Natural killer cell treated with Interleukin-12 subunit alpha and Interleukin-12 subunit beta and Interleukin-15 and Interleukin-18, amount 100 ng/mL, for 72 hours (primary cell): ENCODE measurements around the gene DCLK3. TPM values are rescaled to one million over a fixed set of nuclear protein-coding genes. Genes with fewer than 3 reads are reported as not detected.
A peak's percentile ranks its signal among the peaks of the same experiment; 100 is the strongest.

Source experiments
- ATAC-seq, 2 donors: fragments of 150-1000 bp; cut with Tn5 transposase in 1 of 2; sonication (Bioruptor Pico), chemical (Tn5 transposase) in 1 of 2; 2 replicates each; pipeline ENCODE4 v1.10.0; 2021
- DNase-seq: peaks from one replicate; pipeline ENCODE4 v3.0.0; 2022; ENCODE audit warnings: low spot score
- H3K27ac Mint-ChIP-seq, 2 donors: 1 replicate in 1 of 2; 2 replicates in 1 of 2; pipeline ENCODE4 v1.8.0; 2022; ENCODE audit warnings: mixed read lengths in 2 of 2, mild to moderate bottlenecking in 1 of 2, moderate library complexity in 1 of 2
- H3K27me3 Mint-ChIP-seq, 2 donors: 1 replicate in 1 of 2; 2 replicates in 1 of 2; pipeline ENCODE4 v1.8.0; 2022; ENCODE audit warnings: mixed read lengths in 2 of 2
- H3K36me3 Mint-ChIP-seq: one replicate; pipeline ENCODE4 v1.8.0; 2022; ENCODE audit warnings: mixed read lengths
- H3K4me1 Mint-ChIP-seq, 2 donors: 1 replicate in 1 of 2; 2 replicates in 1 of 2; pipeline ENCODE4 v1.8.0; 2022; ENCODE audit warnings: low read depth in 2 of 2, mixed read lengths in 2 of 2, mild to moderate bottlenecking in 1 of 2
- H3K4me3 Mint-ChIP-seq: one replicate; pipeline ENCODE4 v1.8.0; 2022; ENCODE audit warnings: mixed read lengths
- H3K9me3 Mint-ChIP-seq: 2 replicates; pipeline ENCODE4 v1.8.0; 2022; ENCODE audit warnings: mixed read lengths
- total RNA-seq, 2 donors: library from RNA; stranded (reverse); gene quantifications; one replicate each; pipeline ENCODE4 v1.2.3, GENCODE V29; 2022

DCLK3 gene
- total RNA-seq, 2 donors from 2014 or later: not detected

DNA sequence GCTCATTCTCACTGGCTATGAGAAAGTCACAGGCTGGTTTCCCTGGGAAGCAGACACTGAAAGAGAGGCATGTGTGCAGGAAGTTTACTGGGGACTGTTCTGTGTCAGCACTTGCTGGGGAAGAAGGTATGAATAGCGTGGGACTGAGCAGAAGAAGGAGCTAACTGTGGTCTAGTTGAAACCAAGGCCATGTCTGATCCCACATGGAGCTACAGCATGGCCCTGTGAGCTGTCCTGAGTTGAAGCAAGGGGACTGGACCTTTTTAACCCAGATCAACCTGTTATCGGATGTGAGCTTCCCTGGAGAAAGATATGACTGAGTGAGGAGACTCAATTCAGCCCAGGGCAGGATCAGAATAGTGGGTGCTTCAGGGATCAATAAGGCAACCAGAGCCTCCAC, 53.7 kb downstream of the DCLK3 start:
- ATAC-seq (peak; percentile 26 to 27), DNase-seq (no peak)
- no peaks in the 10 kb centered on the region for H3K36me3 Mint-ChIP-seq
- H3K9me3 Mint-ChIP-seq: no peaks in the 10 kb centered on the region
- H3K4me1 Mint-ChIP-seq: no peaks in the 10 kb centered on the region
- no peaks in the 10 kb centered on the region for H3K27me3 Mint-ChIP-seq
- H3K27ac Mint-ChIP-seq: no peak overlapping the region
- H3K4me3 Mint-ChIP-seq: no peak overlapping the region

DNA sequence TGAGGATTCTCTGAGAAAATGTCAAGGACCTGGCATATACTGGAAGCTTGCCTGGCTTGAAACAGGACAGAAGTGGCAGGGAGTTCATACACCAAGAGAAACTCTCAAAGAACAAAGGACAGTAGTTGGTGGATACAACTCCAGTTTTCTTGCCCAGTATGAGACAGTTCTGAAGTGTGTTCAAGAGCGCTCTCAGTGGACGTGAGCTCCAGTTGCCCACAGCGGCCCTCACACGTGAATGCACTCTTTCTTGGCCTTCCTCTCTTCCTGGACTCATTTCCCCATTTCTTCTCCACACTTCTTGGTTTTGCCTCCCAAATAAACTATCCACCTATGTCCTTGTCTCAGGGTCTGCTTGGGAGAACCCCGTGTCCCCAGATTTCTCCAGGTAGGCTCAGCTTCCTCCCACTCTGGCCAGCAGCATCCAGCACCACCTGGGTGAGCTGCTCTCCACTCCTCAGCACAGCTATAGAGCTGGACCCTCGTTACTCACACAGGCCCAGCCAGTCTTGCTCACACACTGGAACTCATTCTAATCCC, 54.5 kb downstream of the DCLK3 start:
- Mint-ChIP-seq H3K9me3 (no peaks in the 10 kb centered on the region), H3K4me3 (no peak overlapping the region), H3K27me3 (peaks cover 0 to 3% of the 10 kb centered on the region in 2 donors), H3K4me1 (no peaks in the 10 kb centered on the region), H3K36me3 (no peaks in the 10 kb centered on the region), H3K27ac (no peak overlapping the region)
- ATAC-seq (peak in 1 of 2 donors; percentile 54), DNase-seq (no peak)

DNA sequence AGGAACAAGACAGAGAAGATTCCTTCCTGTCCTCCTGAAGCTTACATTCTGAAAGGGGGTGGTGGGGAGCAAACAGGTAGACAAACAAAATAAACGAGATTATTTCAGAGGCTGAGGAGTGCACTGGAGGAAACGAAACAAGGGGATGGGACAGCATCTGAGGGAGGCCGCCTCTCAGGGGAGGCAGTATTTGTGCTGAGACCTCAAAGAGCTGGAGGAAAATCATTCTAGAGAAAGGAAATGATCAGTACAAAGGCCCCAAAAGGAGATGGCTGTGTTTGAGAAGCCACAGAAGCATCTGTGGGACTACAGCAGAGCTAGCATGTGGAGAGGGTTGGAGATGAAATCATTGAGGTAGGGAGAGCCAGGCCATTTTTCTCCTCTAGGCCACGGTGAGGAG, 55.1 kb downstream of the DCLK3 start:
- Mint-ChIP-seq H3K4me1 (no peaks in the 10 kb centered on the region), H3K27me3 (peaks cover 3 to 9% of the 10 kb centered on the region in 2 donors), H3K4me3 (no peak overlapping the region), H3K9me3 (no peaks in the 10 kb centered on the region), H3K36me3 (no peaks in the 10 kb centered on the region), H3K27ac (no peak overlapping the region)
- ATAC-seq (no peak), DNase-seq (no peak)

DNA sequence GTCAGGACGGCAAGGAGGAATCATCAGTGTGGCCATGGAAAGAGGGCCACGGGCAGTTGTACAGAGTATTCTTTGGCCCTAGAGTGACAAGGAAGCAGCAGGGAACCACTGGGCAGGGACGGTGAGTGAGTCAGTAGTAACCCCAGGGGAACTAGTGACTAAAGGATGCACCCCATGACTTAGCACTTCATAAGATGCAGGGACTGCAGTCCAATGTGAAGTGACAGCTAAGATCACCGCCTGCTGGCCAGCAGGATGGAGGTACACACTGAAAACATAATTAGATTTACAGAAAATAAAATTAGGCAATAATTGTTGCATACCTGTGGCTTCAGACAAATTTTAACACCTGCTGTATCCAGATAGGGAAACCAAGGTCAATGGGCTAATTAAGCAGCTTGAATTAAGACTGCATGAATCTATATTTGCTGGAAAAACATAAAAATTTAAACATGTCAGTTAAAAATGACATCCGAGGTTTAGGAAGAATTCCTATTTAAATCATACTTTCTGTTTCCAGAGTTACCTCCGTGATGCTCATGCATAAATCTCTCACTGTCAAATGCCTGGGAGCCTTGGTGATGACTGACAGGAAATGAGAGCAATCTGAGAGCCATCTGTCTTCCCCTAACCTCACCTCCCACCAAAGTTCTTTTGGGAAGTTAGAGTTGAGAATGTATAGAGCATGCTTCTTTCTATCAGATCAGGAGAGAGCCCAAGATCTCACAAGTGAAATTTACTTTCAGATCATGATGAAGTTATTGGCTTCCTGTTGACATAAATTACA, 56.5 kb downstream of the DCLK3 start:
- ATAC-seq (no peak), DNase-seq (no peak)
- peaks cover 3 to 10% of the 10 kb centered on the region in 2 donors for H3K27me3 Mint-ChIP-seq
- H3K36me3 Mint-ChIP-seq: no peaks in the 10 kb centered on the region
- no peaks in the 10 kb centered on the region for H3K9me3 Mint-ChIP-seq
- H3K4me1 Mint-ChIP-seq: no peaks in the 10 kb centered on the region
- no peak overlapping the region for H3K4me3 Mint-ChIP-seq
- H3K27ac Mint-ChIP-seq: no peak overlapping the region

DNA sequence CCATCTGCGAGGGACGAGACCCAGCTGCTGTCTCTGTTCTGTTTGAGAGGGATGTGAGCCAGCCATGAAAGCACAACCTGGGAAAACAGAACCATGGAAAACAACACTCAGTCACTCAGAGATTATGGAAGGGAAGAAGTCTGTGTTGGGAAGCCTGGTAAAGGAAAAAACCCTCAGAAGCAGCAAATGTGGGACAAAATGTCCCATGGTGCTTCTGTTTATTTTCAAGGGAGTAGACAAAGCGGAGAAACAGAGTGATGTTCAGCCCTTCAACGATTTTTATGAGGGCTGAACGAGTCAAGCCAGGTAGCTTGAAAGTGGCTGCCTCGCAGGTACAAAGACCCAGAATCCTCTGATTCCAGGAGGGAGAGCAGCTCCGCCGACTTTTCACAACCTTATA, 59.3 kb downstream of the DCLK3 start:
- Mint-ChIP-seq H3K4me1 (no peaks in the 10 kb centered on the region), H3K27ac (no peak overlapping the region), H3K27me3 (peaks cover 5 to 10% of the 10 kb centered on the region in 2 donors), H3K4me3 (no peak overlapping the region), H3K9me3 (no peaks in the 10 kb centered on the region), H3K36me3 (no peaks in the 10 kb centered on the region)
- no peak for DNase-seq
- ATAC-seq: no peak

DNA sequence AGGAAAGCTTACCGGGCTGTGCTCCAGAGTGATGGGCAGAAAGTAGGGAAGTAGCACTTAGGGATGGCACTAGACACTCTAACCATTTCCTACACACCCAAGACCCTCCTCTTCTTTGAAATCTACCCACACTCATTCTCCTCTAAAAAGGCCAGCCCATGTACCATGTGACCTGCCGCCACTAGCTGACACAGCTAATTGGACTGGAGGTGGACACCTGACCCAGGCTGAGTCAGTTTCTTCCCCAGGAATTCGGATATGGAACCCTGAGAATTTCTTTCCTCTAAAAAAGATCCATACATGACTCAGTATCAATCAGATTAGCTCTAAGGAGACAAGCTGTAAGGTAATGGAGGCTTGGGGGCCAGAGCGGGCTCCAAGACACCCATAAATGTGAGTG, 60.1 kb downstream of the DCLK3 start:
- Mint-ChIP-seq H3K27me3 (peaks cover 5 to 10% of the 10 kb centered on the region in 2 donors), H3K27ac (no peak overlapping the region), H3K9me3 (no peaks in the 10 kb centered on the region), H3K36me3 (no peaks in the 10 kb centered on the region), H3K4me3 (no peak overlapping the region), H3K4me1 (no peaks in the 10 kb centered on the region)
- no peak for DNase-seq
- no peak for ATAC-seq

DNA sequence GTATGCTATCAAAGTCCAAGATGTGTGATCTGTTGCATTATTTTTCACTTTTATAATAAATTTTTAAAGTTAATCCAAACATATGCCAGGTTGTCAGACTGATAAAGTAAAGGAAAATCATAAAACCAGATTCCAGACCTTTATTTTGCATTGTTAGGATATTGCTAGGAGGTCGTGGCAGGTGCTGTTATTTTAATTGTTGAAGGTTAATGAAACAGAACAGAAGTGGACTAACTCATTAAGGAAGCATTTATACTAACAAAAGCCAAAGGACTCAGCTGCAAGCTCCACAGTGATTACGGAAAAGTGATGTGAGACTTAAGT, 63.1 kb downstream of the DCLK3 start:
- no peak overlapping the region for H3K27ac Mint-ChIP-seq
- peaks cover 5 to 10% of the 10 kb centered on the region in 2 donors for H3K27me3 Mint-ChIP-seq
- H3K9me3 Mint-ChIP-seq: no peaks in the 10 kb centered on the region
- no peaks in the 10 kb centered on the region for H3K36me3 Mint-ChIP-seq
- no peak for DNase-seq
- H3K4me1 Mint-ChIP-seq: no peaks in the 10 kb centered on the region
- no peak overlapping the region for H3K4me3 Mint-ChIP-seq
- ATAC-seq: no peak

DNA sequence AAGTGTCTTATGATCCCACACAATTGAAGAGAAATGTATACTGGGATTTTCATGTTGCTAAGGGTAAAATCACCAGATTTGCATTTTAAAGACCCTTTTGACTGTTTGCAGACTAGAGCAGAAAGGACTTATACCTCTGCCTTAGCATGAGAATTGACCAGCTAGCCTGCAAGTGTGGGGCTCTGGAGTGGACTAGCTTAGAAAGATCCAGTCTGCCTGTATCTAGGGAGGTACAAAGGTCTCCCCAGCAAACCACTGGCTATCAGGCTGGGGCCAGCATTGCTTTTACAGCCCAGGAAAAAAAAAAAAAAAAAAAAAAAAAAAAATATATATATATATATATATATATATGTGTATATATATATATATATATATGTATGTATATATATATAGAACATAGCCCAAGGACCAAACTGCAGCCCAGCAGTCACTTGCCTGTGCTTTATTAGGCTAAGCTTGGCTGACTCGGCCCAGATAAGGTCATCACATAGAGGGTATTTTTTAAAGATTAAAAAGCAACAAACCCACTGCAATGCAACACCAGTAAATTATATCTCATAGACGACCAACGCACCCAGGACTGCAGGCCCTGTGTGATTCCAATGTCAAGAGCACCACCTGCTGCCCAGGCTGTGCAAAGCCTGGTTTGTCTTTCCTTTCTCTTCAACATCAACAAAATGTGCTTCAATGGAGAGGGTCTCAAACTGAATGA, 63.7 kb downstream of the DCLK3 start:
- DNase-seq (no peak), ATAC-seq (peak in 1 of 2 donors; percentile 56)
- H3K4me1 Mint-ChIP-seq: no peaks in the 10 kb centered on the region
- H3K4me3 Mint-ChIP-seq: no peak overlapping the region
- H3K27me3 Mint-ChIP-seq: peaks cover 5 to 10% of the 10 kb centered on the region in 2 donors
- H3K27ac Mint-ChIP-seq: no peak overlapping the region
- H3K9me3 Mint-ChIP-seq: no peaks in the 10 kb centered on the region
- no peaks in the 10 kb centered on the region for H3K36me3 Mint-ChIP-seq

DNA sequence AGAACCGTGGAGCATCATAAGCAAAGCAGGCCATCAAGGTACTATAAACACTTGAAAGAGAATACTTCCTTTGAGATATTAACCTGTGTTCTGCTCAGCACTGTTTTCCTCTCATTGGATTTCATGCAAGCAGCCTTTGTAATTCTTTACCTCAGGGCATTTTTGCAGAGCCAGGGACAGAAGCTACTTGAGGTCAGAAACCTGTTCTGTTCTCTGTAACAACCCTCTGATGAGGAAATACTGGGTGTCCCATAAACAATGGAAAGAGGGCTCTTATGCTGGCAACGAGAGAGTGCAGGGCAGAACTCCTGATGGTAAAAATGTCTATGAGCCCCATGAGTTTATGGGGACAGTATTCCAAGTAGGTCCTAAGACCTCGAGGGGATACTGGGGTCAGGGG, 66.0 kb downstream of the DCLK3 start:
- Mint-ChIP-seq H3K9me3 (no peaks in the 10 kb centered on the region), H3K4me3 (no peak overlapping the region), H3K36me3 (no peaks in the 10 kb centered on the region), H3K4me1 (no peaks in the 10 kb centered on the region), H3K27ac (no peak overlapping the region), H3K27me3 (peaks cover 2 to 3% of the 10 kb centered on the region in 2 donors)
- DNase-seq (no peak), ATAC-seq (no peak)

DNA sequence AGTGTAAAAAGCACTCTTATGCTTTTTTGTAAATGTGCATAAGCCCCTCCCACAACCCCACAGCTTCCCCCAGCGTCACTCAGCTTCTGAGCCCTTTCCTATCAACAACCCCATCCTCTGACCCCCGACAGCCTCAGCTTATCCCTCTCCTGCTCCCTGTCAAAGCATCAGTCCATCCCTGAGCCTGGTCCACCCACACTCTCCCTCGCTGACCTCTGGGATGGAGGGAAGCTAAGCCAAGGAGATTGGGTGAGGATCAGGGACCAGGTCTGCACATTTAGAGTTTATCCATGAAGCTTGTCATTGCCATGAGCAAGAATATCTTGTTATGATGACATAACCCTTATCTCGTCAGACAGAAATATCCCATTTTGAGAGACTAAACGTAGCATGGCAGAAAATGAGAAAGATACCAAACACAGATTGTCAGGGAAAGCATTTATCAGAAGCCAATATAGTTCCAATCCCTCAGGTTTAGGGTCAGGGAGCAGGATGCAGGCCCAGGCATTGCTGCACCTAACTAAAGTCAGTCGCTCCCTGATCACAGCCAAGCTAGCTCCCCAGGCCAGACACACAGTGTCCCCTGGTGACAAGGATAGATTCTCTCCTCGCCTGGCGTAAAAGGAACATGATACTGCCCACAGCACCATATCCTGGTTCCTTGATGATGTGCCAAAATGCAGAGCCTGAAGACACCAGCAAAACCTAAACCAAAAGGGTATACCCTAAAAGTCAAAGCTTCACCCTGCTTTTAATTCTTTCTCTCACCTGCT, 66.9 kb downstream of the DCLK3 start:
- Mint-ChIP-seq H3K4me3 (no peak overlapping the region), H3K27ac (no peak overlapping the region), H3K4me1 (no peaks in the 10 kb centered on the region), H3K9me3 (no peaks in the 10 kb centered on the region), H3K27me3 (peaks cover 2 to 7% of the 10 kb centered on the region in 2 donors), H3K36me3 (no peaks in the 10 kb centered on the region)
- DNase-seq: no peak
- no peak for ATAC-seq

DNA sequence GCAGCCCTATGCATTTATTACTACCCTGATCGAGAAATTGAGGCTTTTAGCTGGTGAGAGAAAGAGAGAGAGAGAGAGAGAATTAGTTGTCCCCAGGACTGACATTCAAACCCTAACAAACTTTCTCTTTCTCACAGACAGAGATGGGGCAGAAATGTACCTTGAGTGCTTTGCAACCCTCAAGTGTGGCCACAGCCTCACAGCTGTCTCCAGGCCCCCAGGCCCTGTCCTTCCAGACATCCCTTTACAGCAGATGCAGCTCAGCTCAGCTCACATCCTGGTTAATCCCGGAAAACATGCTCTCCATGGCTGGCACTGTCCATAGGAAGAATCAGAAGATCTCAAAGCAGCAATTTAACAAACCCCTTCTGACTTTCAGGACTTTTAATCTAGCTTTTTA, 67.6 kb downstream of the DCLK3 start:
- H3K4me1 Mint-ChIP-seq: no peaks in the 10 kb centered on the region
- H3K27ac Mint-ChIP-seq: no peak overlapping the region
- no peak overlapping the region for H3K4me3 Mint-ChIP-seq
- H3K36me3 Mint-ChIP-seq: no peaks in the 10 kb centered on the region
- H3K9me3 Mint-ChIP-seq: no peaks in the 10 kb centered on the region
- ATAC-seq (no peak), DNase-seq (no peak)
- H3K27me3 Mint-ChIP-seq: peaks cover under 1 to 7% of the 10 kb centered on the region in 2 donors

DNA sequence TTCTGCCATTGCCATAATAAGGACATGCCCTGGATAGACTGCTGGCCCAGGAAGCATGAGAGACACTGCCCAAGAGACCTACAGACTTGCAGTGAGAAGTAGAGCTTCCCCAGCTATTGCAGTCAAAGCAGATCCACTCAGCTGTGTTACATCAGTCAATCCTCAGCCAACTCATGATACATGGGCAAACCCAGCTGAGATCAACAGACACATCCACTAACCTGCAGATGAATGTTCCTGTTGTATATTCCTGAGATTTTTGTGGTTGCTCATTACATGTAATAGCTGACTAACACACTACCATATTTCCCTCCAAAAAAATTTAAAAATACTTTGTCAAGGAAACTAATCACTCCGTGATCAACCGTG, 68.6 kb downstream of the DCLK3 start:
- no peaks in the 10 kb centered on the region for H3K4me1 Mint-ChIP-seq
- H3K9me3 Mint-ChIP-seq: no peaks in the 10 kb centered on the region

DNA sequence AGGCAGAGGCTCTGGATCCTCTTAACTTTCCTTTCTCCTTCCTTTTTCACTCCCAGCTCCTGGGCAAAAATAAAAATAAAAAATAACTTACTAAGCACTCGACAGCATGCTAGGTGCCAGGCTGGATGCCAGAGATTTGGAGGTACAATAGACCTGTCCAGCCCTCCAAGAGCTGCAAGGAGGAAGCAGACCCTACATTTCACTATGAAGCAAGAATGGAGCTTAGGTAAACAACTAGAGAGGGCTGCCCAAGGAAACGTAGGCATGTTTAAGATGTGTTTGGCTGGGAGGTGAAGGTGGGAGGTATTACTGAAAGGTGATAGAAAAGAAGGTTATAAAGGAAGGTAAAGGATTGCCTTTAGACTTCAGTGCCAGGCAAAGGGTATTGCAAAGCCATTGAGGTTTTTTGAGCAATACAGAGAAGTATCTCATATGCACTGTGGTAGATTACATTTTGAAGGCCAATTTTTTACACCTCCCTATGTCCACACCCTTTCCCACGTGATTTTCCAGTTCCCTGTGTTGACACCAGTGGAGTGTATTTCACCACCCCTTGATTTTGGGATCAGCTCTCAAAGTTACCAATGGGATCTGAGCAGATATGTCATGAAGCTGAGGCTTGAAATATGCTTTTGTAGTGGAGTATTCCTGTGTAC, 69.1 kb downstream of the DCLK3 start:
- Mint-ChIP-seq H3K9me3 (no peaks in the 10 kb centered on the region), H3K27ac (no peak overlapping the region), H3K4me1 (no peaks in the 10 kb centered on the region), H3K27me3 (peaks cover 0 to 7% of the 10 kb centered on the region in 2 donors), H3K36me3 (no peaks in the 10 kb centered on the region), H3K4me3 (no peak overlapping the region)
- DNase-seq: no peak
- ATAC-seq: no peak

More for the DNA sequence above, 68.6 kb downstream of the DCLK3 start:
- Mint-ChIP-seq H3K27ac (no peak overlapping the region), H3K36me3 (no peaks in the 10 kb centered on the region), H3K27me3 (peaks cover 0 to 7% of the 10 kb centered on the region in 2 donors), H3K4me3 (no peak overlapping the region)
- ATAC-seq (no peak), DNase-seq (no peak)
